Femur (tissue), 1 donor: ENCODE data around the gene PDE9A.
"Not testable (repeated sequence)": the region's sequence is repeated elsewhere in the genome, so short reads cannot be mapped to it uniquely, and the experiment has no call there.

Experiments used
- DNase-seq: peaks from one replicate; pipeline ENCODE4 v3.0.0-alpha.2; 2017

Gene PDE9A

GRCh38 chr21:42626171-42626570 lies 27.2 kb upstream of the PDE9A start:
- DNase-seq = no peak

GRCh38 chr21:42627527-42628289 lies 25.7 kb upstream of the PDE9A start:
- DNase-seq = no peak

- DNase-seq = not testable (repeated sequence)
Observed at GRCh38 chr21:42628466-42629061, 24.9 kb upstream of the PDE9A start.

GRCh38 chr21:42629933-42630589 lies 23.4 kb upstream of the PDE9A start:
- DNase-seq = peak; percentile 9

- DNase-seq = no peak
Observed at GRCh38 chr21:42630626-42631025, 22.8 kb upstream of the PDE9A start.

GRCh38 chr21:42631142-42631541 lies 22.3 kb upstream of the PDE9A start:
- DNase-seq = no peak

GRCh38 chr21:42632336-42632751 lies 21.1 kb upstream of the PDE9A start:
- DNase-seq = no peak

GRCh38 chr21:42632771-42633690 lies 20.4 kb upstream of the PDE9A start:
- no peak for DNase-seq

GRCh38 chr21:42633858-42634257 lies 19.6 kb upstream of the PDE9A start:
- DNase-seq = no peak

GRCh38 chr21:42635848-42636519 lies 17.4 kb upstream of the PDE9A start:
- no peak for DNase-seq

- no peak for DNase-seq
Observed at GRCh38 chr21:42636520-42637266, 16.7 kb upstream of the PDE9A start.

- DNase-seq = no peak
Observed at GRCh38 chr21:42637267-42638041, 16.0 kb upstream of the PDE9A start.

- DNase-seq = no peak
Observed at GRCh38 chr21:42638266-42638863, 15.1 kb upstream of the PDE9A start.

- DNase-seq = no peak
Observed at GRCh38 chr21:42639646-42640152, 13.7 kb upstream of the PDE9A start.

GRCh38 chr21:42640486-42640885 lies 12.9 kb upstream of the PDE9A start:
- no peak for DNase-seq

GRCh38 chr21:42641311-42642218 lies 11.9 kb upstream of the PDE9A start:
- DNase-seq = peak; percentile 52

GRCh38 chr21:42642219-42642745 lies 11.1 kb upstream of the PDE9A start:
- DNase-seq = no peak
